ENCODE results near the gene CORO2B.

CORO2B gene

GRCh38 chr15:68561171-68561900 lies 17.5 kb upstream of the CORO2B start:
- Histone ChIP-seq H3K27ac (ENCODE audit: insufficient read depth, low read depth, low read length, poor library complexity, severe bottlenecking) (no peak overlapping the region), H3K27me3 (ENCODE audit: control insufficient read depth, insufficient read depth, low read length, poor library complexity, severe bottlenecking) (peaks cover 20% of the 10 kb centered on the region), H3K9me3 (ENCODE audit: control insufficient read depth, low read length) (no peaks in the 10 kb centered on the region), H3K4me3 (ENCODE audit: insufficient read depth, low read depth, low read length) (no peak overlapping the region), H3K36me3 (ENCODE audit: control insufficient read depth, insufficient read depth, low read length) (no peaks in the 10 kb centered on the region), H3K4me1 (ENCODE audit: control insufficient read depth, insufficient read depth, low read length) (peaks cover 20% of the 10 kb centered on the region)
- WGBS, 2 experiments = 79 to 80% methylated on average over 15 of the region's 15 CpGs

GRCh38 chr15:68561901-68562300 lies 16.9 kb upstream of the CORO2B start:
- Histone ChIP-seq H3K9me3 (ENCODE audit: control insufficient read depth, low read length) (no peaks in the 10 kb centered on the region), H3K27me3 (ENCODE audit: control insufficient read depth, insufficient read depth, low read length, poor library complexity, severe bottlenecking) (peaks cover 20% of the 10 kb centered on the region), H3K27ac (ENCODE audit: insufficient read depth, low read depth, low read length, poor library complexity, severe bottlenecking) (no peak overlapping the region), H3K36me3 (ENCODE audit: control insufficient read depth, insufficient read depth, low read length) (no peaks in the 10 kb centered on the region), H3K4me3 (ENCODE audit: insufficient read depth, low read depth, low read length) (no peak overlapping the region), H3K4me1 (ENCODE audit: control insufficient read depth, insufficient read depth, low read length) (peaks cover 20% of the 10 kb centered on the region)
- 58 to 62% methylated on average over 3 of the region's 3 CpGs for WGBS, 2 experiments

- Histone ChIP-seq H3K27me3 (ENCODE audit: control insufficient read depth, insufficient read depth, low read length, poor library complexity, severe bottlenecking) (peaks cover 3% of the 10 kb centered on the region), H3K27ac (ENCODE audit: insufficient read depth, low read depth, low read length, poor library complexity, severe bottlenecking) (no peak overlapping the region), H3K4me1 (ENCODE audit: control insufficient read depth, insufficient read depth, low read length) (peaks cover 14% of the 10 kb centered on the region), H3K4me3 (ENCODE audit: insufficient read depth, low read depth, low read length) (no peak overlapping the region), H3K9me3 (ENCODE audit: control insufficient read depth, low read length) (no peaks in the 10 kb centered on the region), H3K36me3 (ENCODE audit: control insufficient read depth, insufficient read depth, low read length) (no peaks in the 10 kb centered on the region)
- 88 to 92% methylated on average over 4 to 5 of the region's 5 CpGs for WGBS, 2 experiments
These were observed 14.6 kb upstream of the CORO2B start for GRCh38 chr15:68564173-68564572.

GRCh38 chr15:68565234-68565633 lies 13.6 kb upstream of the CORO2B start:
- no peaks in the 10 kb centered on the region for H3K9me3 ChIP-seq (ENCODE audit: control insufficient read depth, low read length)
- H3K4me3 ChIP-seq (ENCODE audit: insufficient read depth, low read depth, low read length) = no peak overlapping the region
- no peak overlapping the region for H3K27ac ChIP-seq (ENCODE audit: insufficient read depth, low read depth, low read length, poor library complexity, severe bottlenecking)
- H3K27me3 ChIP-seq (ENCODE audit: control insufficient read depth, insufficient read depth, low read length, poor library complexity, severe bottlenecking) = no peaks in the 10 kb centered on the region
- no peaks in the 10 kb centered on the region for H3K36me3 ChIP-seq (ENCODE audit: control insufficient read depth, insufficient read depth, low read length)
- peaks cover 12% of the 10 kb centered on the region for H3K4me1 ChIP-seq (ENCODE audit: control insufficient read depth, insufficient read depth, low read length)

- H3K4me1 ChIP-seq (ENCODE audit: control insufficient read depth, insufficient read depth, low read length) = peaks cover 10% of the 10 kb centered on the region
- no peak overlapping the region for H3K27ac ChIP-seq (ENCODE audit: insufficient read depth, low read depth, low read length, poor library complexity, severe bottlenecking)
- no peaks in the 10 kb centered on the region for H3K36me3 ChIP-seq (ENCODE audit: control insufficient read depth, insufficient read depth, low read length)
- WGBS, 2 experiments = 73 to 85% methylated on average over 3 to 4 of the region's 4 CpGs
- no peak overlapping the region for H3K4me3 ChIP-seq (ENCODE audit: insufficient read depth, low read depth, low read length)
- H3K27me3 ChIP-seq (ENCODE audit: control insufficient read depth, insufficient read depth, low read length, poor library complexity, severe bottlenecking) = no peaks in the 10 kb centered on the region
- no peaks in the 10 kb centered on the region for H3K9me3 ChIP-seq (ENCODE audit: control insufficient read depth, low read length)
These were observed 13.1 kb upstream of the CORO2B start for GRCh38 chr15:68565726-68566125.

- H3K4me1 ChIP-seq (ENCODE audit: control insufficient read depth, insufficient read depth, low read length) = peaks cover 10% of the 10 kb centered on the region
- no peak overlapping the region for H3K4me3 ChIP-seq (ENCODE audit: insufficient read depth, low read depth, low read length)
- H3K36me3 ChIP-seq (ENCODE audit: control insufficient read depth, insufficient read depth, low read length) = no peaks in the 10 kb centered on the region
- H3K9me3 ChIP-seq (ENCODE audit: control insufficient read depth, low read length) = no peaks in the 10 kb centered on the region
- H3K27ac ChIP-seq (ENCODE audit: insufficient read depth, low read depth, low read length, poor library complexity, severe bottlenecking) = no peak overlapping the region
- H3K27me3 ChIP-seq (ENCODE audit: control insufficient read depth, insufficient read depth, low read length, poor library complexity, severe bottlenecking) = no peaks in the 10 kb centered on the region
- WGBS, 2 experiments = 62 to 63% methylated on average over 9 of the region's 9 CpGs
These were observed 12.3 kb upstream of the CORO2B start for GRCh38 chr15:68566377-68566954.

- no peak overlapping the region for H3K4me3 ChIP-seq (ENCODE audit: insufficient read depth, low read depth, low read length)
- no peaks in the 10 kb centered on the region for H3K36me3 ChIP-seq (ENCODE audit: control insufficient read depth, insufficient read depth, low read length)
- peaks cover 19% of the 10 kb centered on the region for H3K4me1 ChIP-seq (ENCODE audit: control insufficient read depth, insufficient read depth, low read length)
- H3K27me3 ChIP-seq (ENCODE audit: control insufficient read depth, insufficient read depth, low read length, poor library complexity, severe bottlenecking) = no peaks in the 10 kb centered on the region
- H3K27ac ChIP-seq (ENCODE audit: insufficient read depth, low read depth, low read length, poor library complexity, severe bottlenecking) = no peak overlapping the region
- no peaks in the 10 kb centered on the region for H3K9me3 ChIP-seq (ENCODE audit: control insufficient read depth, low read length)
- 75 to 91% methylated on average over 3 of the region's 3 CpGs for WGBS, 2 experiments
These were observed 11.4 kb upstream of the CORO2B start for GRCh38 chr15:68567345-68567744.

- H3K27ac ChIP-seq (ENCODE audit: insufficient read depth, low read depth, low read length, poor library complexity, severe bottlenecking) = no peak overlapping the region
- H3K36me3 ChIP-seq (ENCODE audit: control insufficient read depth, insufficient read depth, low read length) = no peaks in the 10 kb centered on the region
- H3K4me3 ChIP-seq (ENCODE audit: insufficient read depth, low read depth, low read length) = no peak overlapping the region
- 68 to 79% methylated on average over 1 of the region's 1 CpG for WGBS, 2 experiments
- no peaks in the 10 kb centered on the region for H3K27me3 ChIP-seq (ENCODE audit: control insufficient read depth, insufficient read depth, low read length, poor library complexity, severe bottlenecking)
- peaks cover 40% of the 10 kb centered on the region for H3K4me1 ChIP-seq (ENCODE audit: control insufficient read depth, insufficient read depth, low read length)
- no peaks in the 10 kb centered on the region for H3K9me3 ChIP-seq (ENCODE audit: control insufficient read depth, low read length)
These were observed 7.8 kb upstream of the CORO2B start for GRCh38 chr15:68570974-68571373.

- Histone ChIP-seq H3K4me3 (ENCODE audit: insufficient read depth, low read depth, low read length) (no peak overlapping the region), H3K27ac (ENCODE audit: insufficient read depth, low read depth, low read length, poor library complexity, severe bottlenecking) (no peak overlapping the region), H3K36me3 (ENCODE audit: control insufficient read depth, insufficient read depth, low read length) (no peaks in the 10 kb centered on the region), H3K27me3 (ENCODE audit: control insufficient read depth, insufficient read depth, low read length, poor library complexity, severe bottlenecking) (peaks cover 3% of the 10 kb centered on the region), H3K4me1 (ENCODE audit: control insufficient read depth, insufficient read depth, low read length) (peaks cover 40% of the 10 kb centered on the region), H3K9me3 (ENCODE audit: control insufficient read depth, low read length) (no peaks in the 10 kb centered on the region)
- 79 to 81% methylated on average over 4 of the region's 4 CpGs for WGBS, 2 experiments
These were observed 7.2 kb upstream of the CORO2B start for GRCh38 chr15:68571582-68571981.

- Histone ChIP-seq H3K27me3 (ENCODE audit: control insufficient read depth, insufficient read depth, low read length, poor library complexity, severe bottlenecking) (peaks cover 10% of the 10 kb centered on the region), H3K4me3 (ENCODE audit: insufficient read depth, low read depth, low read length) (no peak overlapping the region), H3K27ac (ENCODE audit: insufficient read depth, low read depth, low read length, poor library complexity, severe bottlenecking) (no peak overlapping the region), H3K36me3 (ENCODE audit: control insufficient read depth, insufficient read depth, low read length) (no peaks in the 10 kb centered on the region), H3K9me3 (ENCODE audit: control insufficient read depth, low read length) (no peaks in the 10 kb centered on the region), H3K4me1 (ENCODE audit: control insufficient read depth, insufficient read depth, low read length) (peaks cover 40% of the 10 kb centered on the region)
- 84 to 85% methylated on average over 4 of the region's 4 CpGs for WGBS, 2 experiments
These were observed 6.5 kb upstream of the CORO2B start for GRCh38 chr15:68572309-68572708.

All from ectodermal cell (in vitro differentiated cells).